NCI-H1092 treated with DMSO at 0.1 percent for 48 hours (cell line): ENCODE data around the gene DLG1.
"Not testable (repeated sequence)": the region's sequence is repeated elsewhere in the genome, so short reads cannot be mapped to it uniquely, and the experiment has no call there.

Experiments used
- DNase-seq: peaks from one replicate; lab custom pipeline; 2025; lab: John Stamatoyannopoulos, UW

The DLG1 gene

DNA sequence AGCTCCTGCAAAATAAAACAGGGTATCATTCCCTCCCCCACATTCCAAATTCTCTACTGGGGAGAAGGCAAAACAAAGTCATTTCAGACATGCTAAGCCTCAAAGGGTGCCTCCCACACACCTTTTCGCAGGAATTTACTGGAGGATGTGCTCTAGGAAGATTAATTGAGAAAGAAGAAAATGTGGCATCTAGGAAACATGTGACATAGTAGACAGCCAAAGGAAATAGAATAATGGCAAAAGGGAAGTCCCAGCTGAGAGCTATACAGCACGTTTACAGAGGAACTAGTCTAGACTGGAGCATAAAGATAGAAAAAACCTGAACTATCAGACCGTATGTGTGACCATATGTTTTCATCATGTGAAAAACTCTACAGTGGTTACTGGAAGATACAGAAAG is 210.0 kb downstream of the DLG1 start:
- DNase-seq, result no peak

DNA sequence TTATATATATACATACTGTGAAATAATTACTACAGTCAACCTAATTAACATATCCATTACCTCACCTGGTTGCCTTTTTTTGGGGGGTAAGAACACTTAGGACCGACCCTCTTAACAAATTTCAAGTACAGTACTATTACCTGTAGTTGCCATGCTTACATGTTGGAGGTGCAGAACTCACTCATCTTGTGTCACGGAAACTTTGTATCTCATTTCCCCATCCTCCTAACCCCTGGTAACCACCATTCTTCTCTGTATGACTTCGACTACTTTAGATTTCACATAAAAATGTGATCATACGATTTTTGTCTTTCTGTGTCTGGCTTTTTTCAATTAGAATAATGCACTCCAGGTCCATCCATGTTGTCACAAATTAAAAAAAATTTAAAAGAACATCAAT is 213.3 kb downstream of the DLG1 start:
- no peak for DNase-seq

DNA sequence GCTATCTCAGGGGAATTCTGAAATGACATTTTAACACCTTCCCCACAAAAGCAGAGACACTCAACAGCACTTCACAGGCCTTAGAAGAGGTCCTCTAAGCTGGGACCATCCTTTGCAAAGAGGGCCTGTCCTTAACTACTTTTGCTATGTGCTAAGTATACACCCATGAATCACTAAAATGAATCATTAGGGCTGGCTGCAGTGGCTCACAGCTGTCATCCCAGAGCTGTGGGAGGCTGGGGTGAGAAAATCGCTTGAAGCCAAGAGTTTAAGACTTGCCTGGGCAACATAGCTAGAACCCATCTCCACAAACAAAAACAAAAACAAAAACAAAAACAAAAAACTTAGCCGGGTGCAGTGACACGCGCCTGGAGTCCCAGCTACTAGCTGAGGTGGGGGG is 214.9 kb downstream of the DLG1 start:
- DNase-seq, result no peak

DNA sequence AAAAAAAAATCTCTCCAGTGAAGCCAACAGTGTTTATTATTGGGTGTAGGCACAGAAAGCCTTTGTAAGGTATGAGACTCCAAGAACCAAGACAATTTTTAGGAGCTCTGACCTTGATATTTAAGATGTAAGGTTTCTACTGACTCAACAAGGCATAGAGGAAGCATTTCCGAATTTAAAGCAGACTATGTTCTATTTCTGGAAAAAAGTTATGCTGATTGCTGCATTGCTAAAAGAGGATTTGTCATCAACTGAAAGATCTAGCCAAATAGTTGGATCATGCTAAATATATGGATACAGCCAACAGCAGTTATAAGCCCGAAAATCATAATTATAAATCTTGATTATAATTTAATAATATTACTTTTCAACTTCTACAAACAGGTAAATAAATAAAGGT is 215.5 kb downstream of the DLG1 start:
- no peak for DNase-seq

DNA sequence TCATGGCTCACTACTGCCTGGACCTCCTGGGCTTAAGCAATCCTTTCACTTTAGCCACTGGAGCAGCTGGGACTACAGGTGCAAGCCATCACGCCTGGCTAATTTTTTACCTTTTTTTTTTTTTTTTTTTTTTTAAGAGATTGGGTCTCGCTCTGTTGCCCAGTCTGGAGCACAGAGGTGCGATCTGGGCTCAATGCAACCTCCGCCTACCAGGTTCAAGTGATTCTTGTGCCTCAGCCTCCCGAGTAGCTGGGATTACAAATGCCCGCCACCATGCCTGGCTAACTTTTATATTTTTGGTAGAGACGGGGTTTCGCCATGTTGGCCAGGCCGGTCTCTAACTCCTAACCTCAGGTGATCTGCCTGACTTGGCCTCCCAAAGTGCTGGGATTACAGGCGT is 218.1 kb downstream of the DLG1 start:
- no peak for DNase-seq

DNA sequence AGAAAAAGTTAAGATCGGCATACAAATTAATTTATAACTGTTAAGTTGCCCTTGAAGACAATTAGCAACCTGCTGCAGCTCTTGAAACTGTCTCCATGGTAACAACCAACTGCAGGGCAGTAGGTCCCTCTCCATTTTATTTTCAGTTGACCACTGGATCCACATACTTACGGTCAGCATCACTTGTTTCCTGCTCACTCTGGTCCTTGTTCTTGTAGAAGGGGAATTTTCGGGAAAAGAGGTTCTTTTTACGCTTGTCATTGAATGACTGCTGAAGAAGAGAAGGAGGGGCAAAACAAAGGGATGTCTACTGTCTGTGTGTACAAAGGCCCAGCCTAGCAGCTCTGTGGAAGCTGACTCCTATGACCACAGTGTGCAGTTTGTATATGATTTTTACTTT is 222.0 kb downstream of the DLG1 start:
- DNase-seq, result no peak

DNA sequence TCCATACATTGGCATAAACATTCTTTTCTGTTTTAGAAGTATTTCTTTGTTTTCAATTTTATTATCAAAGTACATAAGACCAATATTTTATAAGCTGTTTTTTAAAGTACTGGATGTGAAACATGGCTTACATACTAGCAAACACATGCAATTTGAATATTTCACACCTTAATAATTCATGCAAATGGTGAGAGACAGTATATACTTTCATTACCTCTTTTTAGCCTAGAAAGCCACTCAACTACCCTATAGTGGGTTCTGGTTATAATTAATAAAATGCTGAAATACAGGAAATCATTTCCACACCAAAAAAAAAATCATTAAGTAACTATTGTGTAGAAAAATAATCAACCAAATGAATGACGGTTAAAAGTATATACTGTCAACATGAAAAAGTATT is 230.3 kb downstream of the DLG1 start:
- no peak for DNase-seq

DNA sequence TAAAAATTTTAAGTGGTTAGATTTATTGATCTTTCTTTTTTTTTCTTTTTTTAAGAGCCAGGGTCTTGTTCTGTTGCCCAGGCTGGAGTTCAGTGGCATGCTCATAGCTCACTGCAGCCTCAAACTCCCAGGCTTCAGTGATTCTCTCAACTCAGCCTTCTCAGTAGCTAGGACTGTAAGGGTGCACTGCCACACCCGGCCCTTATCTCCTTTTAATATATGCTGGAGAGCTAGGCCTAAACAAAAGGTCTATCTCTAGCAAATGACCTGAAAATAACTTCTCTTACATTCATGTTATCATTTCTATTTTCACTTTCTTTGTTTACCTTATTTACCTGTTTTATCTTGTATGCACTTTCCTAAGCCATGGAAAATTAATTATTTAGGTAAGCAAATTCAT is 233.6 kb downstream of the DLG1 start:
- DNase-seq, result no peak

DNA sequence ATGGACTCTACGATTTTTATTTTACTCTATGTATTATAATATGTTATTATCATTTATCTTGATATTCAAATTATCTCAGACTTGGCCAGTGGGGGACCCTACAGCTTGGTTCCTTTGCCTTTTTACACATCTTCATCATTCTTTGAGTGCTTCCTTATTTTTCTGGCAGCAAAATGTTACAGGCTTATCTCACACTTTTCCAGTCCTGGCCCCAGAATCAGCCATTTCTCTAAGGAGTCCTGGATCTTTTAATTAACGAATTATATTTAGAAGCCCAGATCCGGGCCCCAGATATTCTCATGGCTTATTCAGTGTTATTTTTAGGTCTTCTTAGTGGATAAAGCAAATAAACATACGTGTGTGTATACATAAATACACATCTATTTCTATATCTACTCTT is 236.0 kb downstream of the DLG1 start:
- DNase-seq, result no peak

DNA sequence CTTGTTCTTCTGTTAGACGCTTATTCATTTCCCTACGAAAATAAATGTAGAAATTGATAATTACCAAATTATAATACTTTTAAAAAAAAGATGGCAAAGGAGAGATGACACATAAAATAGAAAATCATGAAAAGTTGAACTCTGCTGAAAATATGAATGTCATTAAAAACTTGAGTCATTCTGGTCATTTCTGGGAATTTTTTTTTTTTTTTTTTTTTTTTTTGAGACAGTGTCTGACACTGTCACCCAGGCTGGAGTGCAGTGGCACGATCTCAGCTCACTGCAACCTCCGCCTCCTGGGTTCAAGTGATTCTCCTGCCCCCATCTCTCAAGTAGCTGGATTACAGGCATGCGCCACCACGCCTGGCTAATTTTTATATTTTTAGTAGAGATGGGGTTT is 246.8 kb downstream of the DLG1 start:
- DNase-seq, result not testable (repeated sequence)

DNA sequence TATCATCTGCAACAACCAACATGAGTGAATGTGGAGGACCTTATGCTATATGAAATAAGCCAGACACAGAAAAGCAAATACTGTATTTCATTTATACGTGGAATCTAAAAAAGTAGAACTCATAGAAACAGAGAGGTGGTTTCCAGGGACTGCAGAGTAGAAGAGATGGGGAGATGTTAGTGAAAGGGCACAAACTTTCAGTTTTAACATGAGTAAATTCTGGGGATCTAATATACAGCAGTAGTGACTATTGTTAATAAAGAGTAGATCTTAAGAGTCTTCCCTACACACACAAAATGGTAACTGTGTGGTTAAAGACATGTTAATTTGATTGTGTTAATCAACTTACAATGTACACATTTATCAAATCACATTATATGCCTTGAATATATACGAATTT is 247.9 kb downstream of the DLG1 start:
- DNase-seq, result no peak

DNA sequence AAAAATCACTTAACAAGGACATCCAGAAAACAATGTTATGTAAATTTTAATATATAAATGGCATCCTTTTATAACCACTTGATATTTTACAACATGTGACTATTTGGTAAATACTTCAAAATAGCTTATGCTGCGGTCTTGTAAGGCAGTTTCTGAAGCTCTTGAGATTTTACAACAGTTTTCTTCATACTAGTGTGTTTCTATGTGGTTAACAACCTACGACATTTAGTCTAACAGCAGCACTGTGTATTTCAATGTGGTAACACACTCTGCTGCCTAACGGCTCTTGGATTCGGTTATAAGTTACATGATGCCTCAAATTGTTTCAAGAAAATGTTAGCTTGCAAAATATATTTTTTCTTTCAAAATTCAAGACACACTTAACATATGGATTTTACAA is 255.9 kb downstream of the DLG1 start:
- DNase-seq, result no peak

DNA sequence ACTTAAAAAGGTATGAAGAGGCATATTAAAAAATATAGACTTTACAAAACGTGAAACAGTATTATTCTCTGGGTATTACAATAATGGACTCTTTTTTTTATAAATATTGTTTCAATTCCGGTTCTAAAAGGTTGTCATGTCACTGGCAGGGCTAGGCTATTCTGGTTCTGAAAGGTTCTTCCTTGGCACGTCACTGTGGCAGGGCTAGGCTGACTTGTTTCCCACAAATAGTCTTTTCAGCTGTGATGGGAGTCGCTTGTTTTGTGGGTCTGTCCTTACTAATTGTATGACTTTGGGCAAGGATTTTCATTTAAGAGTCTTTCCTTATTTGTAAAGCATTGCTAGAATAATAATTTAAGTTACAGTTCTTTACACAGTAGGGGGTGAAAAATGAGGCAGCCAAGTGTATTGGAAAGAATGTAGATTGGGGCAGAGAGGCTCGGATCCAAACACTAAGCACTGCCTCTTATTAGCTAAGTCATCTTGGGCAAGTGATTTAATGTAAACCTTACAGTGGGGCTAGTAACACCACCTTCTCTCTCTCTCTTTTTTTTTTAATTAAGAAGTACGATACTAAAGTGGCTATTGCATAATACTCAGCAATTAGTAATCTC is 256.4 kb downstream of the DLG1 start:
- DNase-seq, result no peak

DNA sequence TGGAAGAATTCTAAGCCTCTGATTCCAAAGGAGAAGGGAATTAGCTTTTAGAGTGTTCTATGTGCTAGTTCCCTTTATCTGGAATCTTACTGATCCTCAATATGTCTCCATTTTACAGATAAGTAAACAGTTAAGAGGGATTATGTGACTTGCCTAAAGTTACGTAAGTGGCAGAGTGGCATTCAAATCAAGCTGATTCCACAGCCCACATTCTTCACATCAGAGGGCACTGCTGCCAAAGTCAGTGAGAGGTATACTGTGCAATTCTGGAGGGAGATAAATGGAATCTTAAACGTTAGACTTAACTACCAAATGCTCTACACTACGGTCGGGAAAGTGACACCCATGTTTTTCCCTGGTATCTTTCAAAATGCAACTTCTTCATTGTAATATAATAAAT is 257.8 kb downstream of the DLG1 start:
- DNase-seq, result no peak

DNA sequence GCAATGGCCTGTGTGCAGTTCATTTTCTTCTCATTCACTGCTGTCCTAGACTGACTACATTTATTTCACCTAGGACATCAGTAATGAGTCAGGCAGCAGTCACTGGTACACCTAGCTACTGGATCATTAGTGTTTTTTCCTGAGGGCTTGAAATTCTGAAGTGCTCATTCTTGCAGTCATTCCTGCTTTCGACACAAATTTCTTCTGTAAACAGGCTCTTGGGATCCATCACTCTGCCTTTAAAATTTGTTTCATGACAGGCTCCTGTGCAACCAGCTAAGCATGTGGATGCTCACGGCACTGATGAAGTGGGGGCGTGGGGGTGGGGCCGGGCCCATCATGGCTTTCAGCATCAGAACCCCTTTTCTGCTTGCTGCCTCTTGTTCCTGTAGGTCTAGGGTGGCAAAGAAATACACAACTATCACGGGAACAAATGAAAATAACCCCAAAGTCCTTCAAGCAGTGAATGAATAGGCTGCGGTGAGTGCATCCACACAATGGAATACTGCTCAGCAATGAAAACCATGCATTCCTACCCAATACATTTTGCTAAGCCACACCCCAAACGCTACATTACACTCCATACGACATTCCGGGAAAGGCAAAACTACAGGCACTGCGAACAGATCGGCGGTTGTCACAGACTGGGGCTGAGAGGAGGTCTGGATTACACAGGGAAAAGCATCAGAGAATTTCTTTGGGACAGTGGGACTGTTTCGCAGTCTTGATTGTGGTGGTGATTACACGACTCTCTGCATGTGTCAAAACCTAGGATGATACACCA is 259.5 kb downstream of the DLG1 start:
- DNase-seq, result no peak

DNA sequence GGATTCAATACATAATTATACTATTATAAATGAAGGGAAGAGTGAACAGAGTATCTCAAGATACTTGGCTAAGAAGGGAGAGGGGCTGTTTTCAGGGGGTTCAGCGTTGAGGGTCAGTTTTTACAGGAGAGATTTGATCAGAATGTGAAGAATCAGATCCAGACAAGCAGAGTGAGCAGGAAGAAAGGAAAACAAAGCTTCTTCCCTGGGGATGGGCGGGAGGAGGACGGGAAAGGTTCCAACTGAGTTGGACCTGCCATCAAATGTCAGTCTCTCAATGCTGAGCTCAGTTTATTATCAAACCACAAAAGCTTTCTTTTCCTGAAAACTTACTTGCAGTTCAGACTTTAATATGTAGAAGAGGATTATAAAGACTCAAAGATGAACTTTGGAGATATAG is 262.8 kb downstream of the DLG1 start:
- DNase-seq, result no peak

DNA sequence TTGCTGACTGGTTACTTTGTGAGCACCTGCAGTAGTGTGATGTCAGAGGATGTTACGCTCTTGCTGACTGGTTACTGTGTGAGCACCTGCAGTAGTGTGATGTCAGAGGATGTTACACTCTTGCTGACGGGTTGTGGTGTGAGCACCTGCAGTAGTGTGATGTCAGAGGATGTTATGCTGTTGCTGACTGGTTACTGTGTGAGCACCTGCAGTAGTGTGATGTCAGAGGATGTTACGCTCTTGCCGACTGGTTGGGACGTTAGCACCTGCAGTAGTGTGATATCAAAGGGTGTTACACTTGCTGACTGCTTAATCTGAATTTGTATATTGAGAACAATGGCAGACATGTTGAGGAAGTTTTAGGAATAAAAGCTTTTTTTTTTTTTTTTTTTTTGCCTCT is 263.6 kb downstream of the DLG1 start:
- DNase-seq, result not testable (repeated sequence)

DNA sequence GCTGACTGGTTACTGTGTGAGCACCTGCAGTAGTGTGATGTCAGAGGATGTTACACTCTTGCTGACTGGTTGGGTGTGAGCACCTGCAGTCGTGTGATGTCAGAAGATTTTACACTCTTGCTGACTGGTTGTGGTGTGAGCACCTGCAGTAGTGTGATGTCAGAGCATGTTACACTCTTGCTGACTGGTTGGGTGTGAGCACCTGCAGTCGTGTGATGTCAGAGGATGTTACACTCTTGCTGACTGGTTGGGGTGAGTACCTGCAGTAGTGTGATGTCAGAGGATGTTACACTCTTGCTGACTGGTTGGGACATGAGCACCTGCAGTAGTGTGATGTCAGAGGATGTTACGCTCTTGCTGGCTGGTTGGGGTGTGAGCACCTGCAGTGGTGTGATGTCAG is 264.6 kb downstream of the DLG1 start:
- not testable (repeated sequence) for DNase-seq

DNA sequence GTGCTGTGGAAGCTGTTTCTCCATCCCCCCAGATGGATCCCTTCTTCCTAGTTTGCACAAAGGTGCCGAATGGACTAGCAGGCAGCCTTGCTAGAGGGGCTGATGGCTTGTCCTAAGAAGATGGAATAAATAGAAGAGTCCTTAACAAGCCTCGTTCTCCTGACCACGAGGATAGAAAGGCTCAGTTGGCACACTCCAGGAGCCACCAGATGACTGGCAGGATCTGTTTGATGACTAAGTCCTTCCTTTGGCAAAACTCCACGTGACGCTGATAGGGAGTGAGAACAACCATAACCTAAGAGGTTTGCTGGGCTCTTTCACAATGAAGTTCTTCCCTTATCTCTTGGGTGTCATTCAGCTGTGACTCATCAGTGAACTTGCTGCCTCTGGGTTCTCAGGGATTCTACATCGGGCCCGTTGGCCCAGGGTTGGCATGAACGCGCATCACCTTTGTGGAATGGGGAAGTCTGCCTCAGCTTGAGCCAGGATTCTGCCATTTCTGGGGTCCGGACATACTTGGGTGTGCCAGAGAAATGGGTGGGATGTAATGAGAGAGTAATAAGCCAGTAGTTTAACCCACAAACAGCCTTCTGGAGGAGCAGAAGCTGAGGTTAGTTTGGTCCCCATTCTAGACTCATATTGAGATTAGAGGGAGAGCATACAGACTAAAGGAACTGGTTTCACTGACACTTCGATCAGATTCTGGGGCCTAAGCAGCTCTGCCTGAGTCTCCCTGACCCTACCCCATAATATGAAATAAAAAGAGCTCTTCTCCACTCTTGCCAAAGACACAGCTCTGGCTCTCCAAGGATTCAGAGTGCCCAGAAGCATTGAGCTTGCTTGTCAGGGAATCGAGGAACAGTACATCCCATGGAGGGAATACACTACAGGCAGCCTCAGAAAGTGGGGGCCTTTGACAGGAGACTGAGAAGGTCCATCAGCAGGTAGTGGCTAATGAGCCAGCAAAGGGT is 266.8 kb downstream of the DLG1 start:
- DNase-seq, result no peak

DNA sequence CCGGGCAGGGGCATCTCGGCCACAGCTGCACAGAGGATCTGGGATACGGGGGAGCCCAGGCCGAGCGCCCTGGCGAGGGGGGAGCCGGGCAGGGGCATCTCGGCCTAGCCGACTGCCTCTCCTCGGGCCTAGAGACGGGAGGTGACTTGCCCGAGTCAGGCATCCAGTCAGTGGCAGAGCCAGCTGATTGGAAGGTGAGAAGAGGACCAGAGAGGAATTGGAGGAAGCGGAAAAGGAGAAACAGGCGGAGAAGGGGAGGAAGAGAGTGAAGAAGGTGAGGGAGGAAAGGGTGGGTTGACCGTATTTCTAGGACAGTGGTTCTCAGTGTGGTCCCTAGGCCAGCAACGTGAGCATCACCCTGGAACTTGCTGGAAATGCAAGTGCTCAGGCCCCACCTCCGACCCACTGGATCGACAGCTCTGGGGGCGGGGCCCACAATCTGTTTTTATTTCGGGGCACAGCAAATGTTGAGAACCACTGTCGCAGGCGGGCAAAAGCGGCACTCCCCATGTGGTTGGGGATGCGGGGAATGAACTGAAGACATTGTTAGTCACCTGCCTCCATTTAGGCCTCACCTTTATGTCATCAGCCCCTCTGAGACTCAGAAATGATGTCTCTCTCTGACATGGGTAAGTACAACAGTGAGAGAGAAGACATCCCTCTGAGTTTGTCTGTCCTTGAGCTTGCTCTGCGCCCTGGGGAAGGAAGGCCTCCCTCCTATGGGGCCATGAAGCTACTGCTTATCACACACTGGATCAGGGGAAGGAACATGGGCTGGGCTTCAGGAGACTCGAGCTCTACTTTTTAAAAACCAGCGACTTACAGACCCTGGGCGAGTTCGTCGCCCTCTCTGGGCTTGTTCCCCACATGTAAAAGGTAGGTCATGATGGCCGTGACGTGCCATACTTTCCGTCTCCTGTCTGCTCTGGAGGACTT is 267.8 kb downstream of the DLG1 start:
- DNase-seq, result no peak

DNA sequence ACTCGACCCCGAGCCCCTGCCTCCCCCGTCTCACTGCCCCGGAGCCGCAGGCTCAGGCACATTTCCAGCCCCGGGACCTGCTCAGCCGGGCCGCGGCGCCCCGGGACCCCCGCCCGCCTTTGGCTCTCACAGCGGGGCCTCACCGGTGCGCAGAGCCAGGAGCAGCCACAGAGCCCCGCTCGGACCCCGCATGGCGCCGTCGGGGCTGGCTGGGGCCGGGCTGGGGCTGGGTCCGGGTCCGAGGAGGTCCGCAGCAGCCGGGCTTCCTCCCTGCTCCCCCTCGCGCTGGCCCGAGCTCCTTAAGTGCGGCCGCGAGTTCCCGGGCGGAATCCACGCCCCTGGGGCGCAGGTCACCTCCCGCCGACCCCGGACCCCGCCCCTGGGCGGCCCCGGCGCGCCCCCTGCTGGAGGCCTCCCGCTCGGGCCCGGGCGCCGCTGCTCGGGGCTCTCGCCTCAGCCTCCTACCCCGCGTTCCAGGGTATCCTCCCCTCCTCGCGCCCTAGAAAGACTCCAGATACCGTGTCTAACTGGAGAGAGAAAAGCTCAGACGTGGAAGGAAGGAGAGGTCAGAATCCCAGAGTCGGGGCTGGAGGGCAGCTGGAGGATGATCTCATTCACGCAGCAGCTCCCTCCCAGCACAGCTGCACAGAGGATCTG is 268.8 kb downstream of the DLG1 start, which contains the start of gene MELTF:
MELTF (minus strand) TSS at position 307 of the 657 bp plus-strand sequence; CDS start at position 192, 115 bp downstream.
- DNase-seq, result peak; percentile 39
